ENCODE results near the gene PI16. TPM values are rescaled to one million over a fixed set of nuclear protein-coding genes. Genes with fewer than 3 reads are reported as not detected.
A peak's percentile ranks its signal among the peaks of the same experiment; 100 is the strongest.

The PI16 gene
- total and polyA plus RNA-seq, 2 of the 13 experiments (the other 11 are each of a cell fraction or from before 2014, with no cell fraction given): not detected

GRCh38 chr6:36928547-36928918 lies 26.0 kb upstream of the PI16 start:
- DNase-seq (ENCODE audit: low spot score) (no peak), ATAC-seq (peak; percentile 49), FAIRE-seq (no peak)
- no peak overlapping the region for H2AFZ ChIP-seq (ENCODE audit: low read length)
- 81% methylated on average over 7 of the region's 7 CpGs for WGBS (ENCODE audit: low lambda C conversion rate)
- H3K4me3 ChIP-seq (replicated peaks in 1 of 3; ENCODE audit: insufficient read depth in 1 of 3, low read depth in 2 of 3, low read length in 3 of 3): no peak overlapping the region
- no TSS peak for BruUV-seq (replicated peaks)
- TF ChIP-seq ZNF792 (CRISPR knock-in tag; IDR thresholded peaks at IDR 0.05) (no peak), MXD4 (CRISPR knock-in tag; IDR thresholded peaks at IDR 0.05) (no peak), MXD1 (CRISPR knock-in tag; IDR thresholded peaks at IDR 0.05) (no peak), ZNF326 (CRISPR knock-in tag; IDR thresholded peaks at IDR 0.05; ENCODE audit: borderline replicate concordance) (no peak)
- peaks cover 11% of the 10 kb centered on the region; the same call in 1 of the 2 replicates for H3K4me1 ChIP-seq (ENCODE audit: insufficient read depth, low read length)
- POLR2A ChIA-PET: no interaction called here
- no peak overlapping the region for H3K9ac ChIP-seq (ENCODE audit: insufficient read depth, low read depth, low read length)
- no peaks in the 10 kb centered on the region for H4K20me1 ChIP-seq (ENCODE audit: insufficient read depth, low read length)
- H3K9me3 ChIP-seq (ENCODE audit: low read length): no peaks in the 10 kb centered on the region
- H3K79me2 ChIP-seq (ENCODE audit: insufficient read depth, low read length): no peaks in the 10 kb centered on the region
- intact Hi-C loops (cut with micrococcal nuclease; ENCODE audit: unreplicated experiment): loop anchor here (5.0 kb wide), 1 partner anchor 564 kb away; no protein-coding TSS in a partner anchor
- CTCF ChIA-PET (ENCODE audit: low intra/inter-chr PET ratio, low total read pairs): no interaction called here
- H3K27me3 ChIP-seq (ENCODE audit: control insufficient read depth in 1 of 2, insufficient read depth in 2 of 2, low read length in 2 of 2): no peaks in the 10 kb centered on the region
- no peak overlapping the region for H3K27ac ChIP-seq (ENCODE audit: extremely low read length, insufficient read depth, low read length)
- H3K36me3 ChIP-seq (replicated peaks in 1 of 2; ENCODE audit: control insufficient read depth in 1 of 2, insufficient read depth in 2 of 2, low read length in 2 of 2): peaks cover 2 to 6% of the 10 kb centered on the region in 2 experiments; a peak in 3 of 5 replicates
- no peak overlapping the region for H3K4me2 ChIP-seq (ENCODE audit: low read depth, low read length)
- in situ Hi-C loops (cut with HindIII; ENCODE audit: extremely low pct_ligation_motif_present, low pct_unique_long_range_greater_than_20kb): no loop called here

GRCh38 chr6:36929152-36929551 lies 25.4 kb upstream of the PI16 start:
- CTCF ChIA-PET (ENCODE audit: low intra/inter-chr PET ratio, low total read pairs): no interaction called here
- no TSS peak for BruUV-seq (replicated peaks)
- FAIRE-seq: no peak
- TF ChIP-seq ZNF703 (CRISPR knock-in tag; IDR thresholded peaks at IDR 0.05; ENCODE audit: borderline replicate concordance) (no peak), ZNF816 (CRISPR knock-in tag; IDR thresholded peaks at IDR 0.05; ENCODE audit: borderline replicate concordance) (no peak), ZNF772 (CRISPR knock-in tag; IDR thresholded peaks at IDR 0.05) (no peak), MEIS2 (CRISPR knock-in tag; IDR thresholded peaks at IDR 0.05) (no peak), KLF9 (CRISPR knock-in tag; IDR thresholded peaks at IDR 0.05; ENCODE audit: low read depth) (no peak), ZBTB37 (CRISPR knock-in tag; IDR thresholded peaks at IDR 0.05) (no peak), U2AF2 (IDR thresholded peaks at IDR 0.05; ENCODE audit: low read depth, low read length) (no peak)
- TF ChIP-seq, protein P1, sequence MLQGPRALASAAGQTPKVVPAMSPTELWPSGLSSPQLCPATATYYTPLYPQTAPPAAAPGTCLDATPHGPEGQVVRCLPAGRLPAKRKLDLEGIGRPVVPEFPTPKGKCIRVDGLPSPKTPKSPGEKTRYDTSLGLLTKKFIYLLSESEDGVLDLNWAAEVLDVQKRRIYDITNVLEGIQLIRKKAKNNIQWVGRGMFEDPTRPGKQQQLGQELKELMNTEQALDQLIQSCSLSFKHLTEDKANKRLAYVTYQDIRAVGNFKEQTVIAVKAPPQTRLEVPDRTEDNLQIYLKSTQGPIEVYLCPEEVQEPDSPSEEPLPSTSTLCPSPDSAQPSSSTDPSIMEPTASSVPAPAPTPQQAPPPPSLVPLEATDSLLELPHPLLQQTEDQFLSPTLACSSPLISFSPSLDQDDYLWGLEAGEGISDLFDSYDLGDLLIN (CRISPR knock-in tag; IDR thresholded peaks at IDR 0.05; ENCODE audit: borderline replicate concordance): no peak
- TF ChIP-seq, protein P2, sequence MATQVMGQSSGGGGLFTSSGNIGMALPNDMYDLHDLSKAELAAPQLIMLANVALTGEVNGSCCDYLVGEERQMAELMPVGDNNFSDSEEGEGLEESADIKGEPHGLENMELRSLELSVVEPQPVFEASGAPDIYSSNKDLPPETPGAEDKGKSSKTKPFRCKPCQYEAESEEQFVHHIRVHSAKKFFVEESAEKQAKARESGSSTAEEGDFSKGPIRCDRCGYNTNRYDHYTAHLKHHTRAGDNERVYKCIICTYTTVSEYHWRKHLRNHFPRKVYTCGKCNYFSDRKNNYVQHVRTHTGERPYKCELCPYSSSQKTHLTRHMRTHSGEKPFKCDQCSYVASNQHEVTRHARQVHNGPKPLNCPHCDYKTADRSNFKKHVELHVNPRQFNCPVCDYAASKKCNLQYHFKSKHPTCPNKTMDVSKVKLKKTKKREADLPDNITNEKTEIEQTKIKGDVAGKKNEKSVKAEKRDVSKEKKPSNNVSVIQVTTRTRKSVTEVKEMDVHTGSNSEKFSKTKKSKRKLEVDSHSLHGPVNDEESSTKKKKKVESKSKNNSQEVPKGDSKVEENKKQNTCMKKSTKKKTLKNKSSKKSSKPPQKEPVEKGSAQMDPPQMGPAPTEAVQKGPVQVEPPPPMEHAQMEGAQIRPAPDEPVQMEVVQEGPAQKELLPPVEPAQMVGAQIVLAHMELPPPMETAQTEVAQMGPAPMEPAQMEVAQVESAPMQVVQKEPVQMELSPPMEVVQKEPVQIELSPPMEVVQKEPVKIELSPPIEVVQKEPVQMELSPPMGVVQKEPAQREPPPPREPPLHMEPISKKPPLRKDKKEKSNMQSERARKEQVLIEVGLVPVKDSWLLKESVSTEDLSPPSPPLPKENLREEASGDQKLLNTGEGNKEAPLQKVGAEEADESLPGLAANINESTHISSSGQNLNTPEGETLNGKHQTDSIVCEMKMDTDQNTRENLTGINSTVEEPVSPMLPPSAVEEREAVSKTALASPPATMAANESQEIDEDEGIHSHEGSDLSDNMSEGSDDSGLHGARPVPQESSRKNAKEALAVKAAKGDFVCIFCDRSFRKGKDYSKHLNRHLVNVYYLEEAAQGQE (IDR thresholded peaks at IDR 0.05; ENCODE audit: borderline replicate concordance in 1 of 2, low read depth in 1 of 2, low read length in 2 of 2): no peak

More at GRCh38 chr6:36929152-36929551, 25.4 kb upstream of the PI16 start:
- Histone ChIP-seq H4K20me1 (ENCODE audit: insufficient read depth, low read length) (no peaks in the 10 kb centered on the region), H3K4me3 (replicated peaks in 1 of 3; ENCODE audit: insufficient read depth in 1 of 3, low read depth in 2 of 3, low read length in 3 of 3) (no peak overlapping the region), H3K9me3 (ENCODE audit: low read length) (no peaks in the 10 kb centered on the region), H2AFZ (ENCODE audit: low read length) (no peak overlapping the region), H3K4me2 (ENCODE audit: low read depth, low read length) (no peak overlapping the region), H3K36me3 (replicated peaks in 1 of 2; ENCODE audit: control insufficient read depth in 1 of 2, insufficient read depth in 2 of 2, low read length in 2 of 2) (peaks cover 2 to 5% of the 10 kb centered on the region in 2 experiments; a peak in 3 of 5 replicates), H3K27me3 (ENCODE audit: control insufficient read depth in 1 of 2, insufficient read depth in 2 of 2, low read length in 2 of 2) (no peaks in the 10 kb centered on the region), H3K9ac (ENCODE audit: insufficient read depth, low read depth, low read length) (no peak overlapping the region), H3K4me1 (ENCODE audit: insufficient read depth, low read length) (peaks cover 11% of the 10 kb centered on the region; the same call in 1 of the 2 replicates), H3K79me2 (ENCODE audit: insufficient read depth, low read length) (no peaks in the 10 kb centered on the region), H3K27ac (ENCODE audit: extremely low read length, insufficient read depth, low read length) (no peak overlapping the region)
- DNase-seq (ENCODE audit: low spot score) (no peak), ATAC-seq (no peak)
- POLR2A ChIA-PET: no interaction called here
- 67% methylated on average over 10 of the region's 10 CpGs for WGBS (ENCODE audit: low lambda C conversion rate)
- intact Hi-C loops (cut with micrococcal nuclease; ENCODE audit: unreplicated experiment) (loop anchor here (5.0 kb wide), 1 partner anchor 563 kb away; no protein-coding TSS in a partner anchor), in situ Hi-C loops (cut with HindIII; ENCODE audit: extremely low pct_ligation_motif_present, low pct_unique_long_range_greater_than_20kb) (no loop called here)

Measured in HepG2 (cell line).